Measurements from ENCODE around the gene MTCL1. TPM values are rescaled to one million over a fixed set of nuclear protein-coding genes. Genes with fewer than 3 reads are reported as not detected.

The MTCL1 gene
- total and polyA plus RNA-seq, 10 of the 15 experiments (the other 5 are each of a cell fraction or from before 2014, with no cell fraction given), result 0.03 to 0.36 (median 0.13) TPM; not detected in 4

DNA sequence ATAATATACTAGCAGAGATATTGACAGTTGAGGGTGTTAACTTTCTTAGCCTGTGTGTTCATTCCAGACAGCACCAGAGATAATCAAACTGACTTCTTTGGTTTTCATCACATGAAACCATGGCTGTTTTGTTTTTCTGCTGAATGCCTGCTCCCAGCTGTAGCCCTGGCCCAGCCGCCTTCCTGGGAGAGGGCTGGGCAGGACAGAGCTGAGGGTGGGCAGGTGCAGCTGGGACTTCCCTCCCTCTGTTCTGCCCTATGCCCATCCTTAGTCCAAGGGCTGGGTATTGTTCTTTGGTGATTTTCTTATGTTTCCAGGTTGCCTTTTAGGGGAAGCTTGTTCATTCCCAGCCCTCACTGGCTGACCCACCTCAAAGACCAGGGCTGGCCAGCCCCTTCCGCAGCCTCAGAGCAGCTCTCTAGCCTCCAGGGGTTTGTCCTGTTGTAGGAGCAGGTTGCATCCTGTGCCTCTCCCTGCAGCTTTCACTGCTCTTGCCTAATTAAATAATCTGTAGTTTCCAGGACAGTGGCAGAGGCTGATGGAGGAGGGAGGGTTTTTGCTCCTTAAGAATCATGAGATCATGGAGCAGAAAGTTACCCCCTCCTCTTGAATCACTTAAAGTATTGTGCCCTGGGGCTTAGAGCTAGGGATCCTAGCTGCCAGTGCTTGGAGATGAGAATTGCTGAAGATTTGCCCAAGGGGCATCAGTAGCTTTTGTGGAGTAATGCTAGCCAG lies 61.4 kb downstream of the MTCL1 start:
- Histone ChIP-seq H3K27me3 (replicated peaks in 1 of 2; ENCODE audit: control insufficient read depth in 2 of 2, insufficient read depth in 2 of 2, low read length in 1 of 2) (no peaks in the 10 kb centered on the region; a peak in 1 of 4 replicates), H3K4me2 (ENCODE audit: control insufficient read depth, insufficient read depth) (no peak overlapping the region), H3K4me3 (no peak overlapping the region), H2AFZ (ENCODE audit: control insufficient read depth, low read depth, low read length) (no peak overlapping the region), H3K27ac (ENCODE audit: control insufficient read depth, insufficient read depth) (no peak overlapping the region), H3K36me3 (ENCODE audit: control insufficient read depth in 2 of 2, insufficient read depth in 2 of 2, low read length in 1 of 2) (no peaks in the 10 kb centered on the region), H3K9me3 (replicated peaks; ENCODE audit: control insufficient read depth, insufficient read depth, low read length) (no peaks in the 10 kb centered on the region), H3K4me1 (ENCODE audit: control insufficient read depth, insufficient read depth, low read length) (no peaks in the 10 kb centered on the region), H3K79me2 (ENCODE audit: control insufficient read depth, insufficient read depth, low read length) (no peaks in the 10 kb centered on the region), H3K9ac (ENCODE audit: control insufficient read depth, insufficient read depth, low read length) (no peak overlapping the region), H4K20me1 (ENCODE audit: control insufficient read depth, insufficient read depth) (no peaks in the 10 kb centered on the region)
- RAD21 ChIA-PET (ENCODE audit: unreplicated experiment), result no interaction called here
- TF ChIP-seq, protein P1, sequence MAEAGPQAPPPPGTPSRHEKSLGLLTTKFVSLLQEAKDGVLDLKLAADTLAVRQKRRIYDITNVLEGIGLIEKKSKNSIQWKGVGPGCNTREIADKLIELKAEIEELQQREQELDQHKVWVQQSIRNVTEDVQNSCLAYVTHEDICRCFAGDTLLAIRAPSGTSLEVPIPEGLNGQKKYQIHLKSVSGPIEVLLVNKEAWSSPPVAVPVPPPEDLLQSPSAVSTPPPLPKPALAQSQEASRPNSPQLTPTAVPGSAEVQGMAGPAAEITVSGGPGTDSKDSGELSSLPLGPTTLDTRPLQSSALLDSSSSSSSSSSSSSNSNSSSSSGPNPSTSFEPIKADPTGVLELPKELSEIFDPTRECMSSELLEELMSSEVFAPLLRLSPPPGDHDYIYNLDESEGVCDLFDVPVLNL (IDR thresholded peaks at IDR 0.05; ENCODE audit: low read depth, low read length), result no peak
- TF ChIP-seq SMC3 (IDR thresholded peaks at IDR 0.05; ENCODE audit: borderline replicate concordance, low read length), result no peak
- no peak for TF ChIP-seq STAT1 (conservative IDR thresholded peaks at IDR 0.05)
- TF ChIP-seq PML (IDR thresholded peaks at IDR 0.05; ENCODE audit: low read length), result no peak
- TF ChIP-seq NFYA (IDR thresholded peaks at IDR 0.05; ENCODE audit: borderline replicate concordance, low read depth, low read length), result no peak
- no peak for TF ChIP-seq MYC (IDR thresholded peaks at IDR 0.05; ENCODE audit: insufficient read depth, insufficient read length, insufficient replicate concordance, low read length, severe bottlenecking)
- no peak for TF ChIP-seq KDM1A (IDR thresholded peaks at IDR 0.05; ENCODE audit: borderline replicate concordance)
- no peak for TF ChIP-seq ATF7 (IDR thresholded peaks at IDR 0.05; ENCODE audit: low read depth)
- in situ Hi-C loops (cut with MboI), result no loop called here
- POLR2A ChIA-PET, result interaction anchor here (0.9 kb wide), 1 partner anchor 8 kb away, joined by 6 read pairs; no protein-coding TSS in a partner anchor
- ATAC-seq (no peak), FAIRE-seq (no peak), DNase-seq (ENCODE audit: low read depth, low spot score) (no peak)
- BruUV-seq (replicated peaks), result no TSS peak
- intact Hi-C loops (cut with micrococcal nuclease; ENCODE audit: unreplicated experiment), result no loop called here
- SMC1A ChIA-PET (ENCODE audit: uncharacterized antibody, unreplicated experiment), result no interaction called here
- CTCF ChIA-PET, result no interaction called here
- 69% methylated on average over 2 of the region's 2 CpGs for WGBS (ENCODE audit: insufficient coverage, insufficient replicate concordance, low lambda C conversion rate, missing lambda C conversion rate)

Measured in GM12878 (cell line).